ENCODE results near the gene MFSD12.

MFSD12 gene

DNA sequence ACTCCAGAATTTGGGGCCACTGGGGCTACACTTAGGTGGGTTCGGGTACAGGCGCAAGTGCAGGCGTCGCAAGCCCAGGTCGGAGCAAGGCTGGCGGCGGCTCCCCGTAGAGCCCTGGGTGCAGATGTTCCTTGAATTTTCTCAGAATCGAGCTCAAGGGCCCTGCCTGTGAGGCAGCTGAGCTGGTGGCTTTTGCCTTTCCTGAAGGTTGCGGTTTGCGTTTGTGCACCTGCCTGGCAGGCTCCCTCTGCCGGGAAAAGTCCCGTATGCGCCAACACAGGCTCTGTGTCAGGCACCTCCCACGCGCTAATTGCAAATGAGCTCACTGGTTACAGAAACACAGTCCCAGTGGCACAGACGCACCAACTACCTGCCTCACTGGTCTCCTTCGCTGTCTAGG, 62.8 kb downstream of the MFSD12 start:
- DNase-seq (ENCODE audit: low read depth, low spot score), result no peak
- H3K27ac ChIP-seq, result no peak overlapping the region
